ENCODE measurements around the gene EPHB1. TPM values are rescaled to one million over a fixed set of nuclear protein-coding genes. Genes with fewer than 3 reads are reported as not detected.

EPHB1 gene
- total RNA-seq, 1 experiment from 2014 or later: 2.8 TPM

GRCh38 chr3:134807189-134807588 lies 12.1 kb downstream of the EPHB1 start:
- no peak overlapping the region for H4K5ac ChIP-seq (ENCODE audit: insufficient read length, low read depth, low read length)
- DNase-seq: no peak
- no peak overlapping the region for H3K4me2 ChIP-seq (ENCODE audit: insufficient read depth, insufficient read length, low read length)
- H3K9me3 Mint-ChIP-seq: no peaks in the 10 kb centered on the region
- no peak overlapping the region for H3T11ph ChIP-seq (ENCODE audit: low read length)
- H3K27me3 Mint-ChIP-seq (ENCODE audit: low read depth): peaks cover 5% of the 10 kb centered on the region
- H4K8ac ChIP-seq (replicated peaks; ENCODE audit: insufficient read length, low read depth, low read length): no peak overlapping the region
- H3K4me3 Mint-ChIP-seq: no peak overlapping the region
- peaks cover 15% of the 10 kb centered on the region for H3K4me1 ChIP-seq (ENCODE audit: insufficient read depth, low read length)
- no peak overlapping the region for H4K91ac ChIP-seq (ENCODE audit: insufficient read length, low read depth, low read length)
- H3K27me3 ChIP-seq (ENCODE audit: insufficient read depth, low read length): no peaks in the 10 kb centered on the region; the same call in 1 of the 2 replicates
- no peak overlapping the region for H2BK120ac ChIP-seq (ENCODE audit: low read depth, low read length, poor library complexity, severe bottlenecking)
- no peak overlapping the region for H2BK5ac ChIP-seq (ENCODE audit: insufficient read length, low read length)
- H3K56ac ChIP-seq (ENCODE audit: insufficient read length, low read depth, low read length): no peak overlapping the region
- H2AFZ ChIP-seq (ENCODE audit: low read length): no peak overlapping the region
- no peak overlapping the region; a peak in 1 of 7 replicates for H3K27ac Mint-ChIP-seq
- TF ChIP-seq, protein P1, sequence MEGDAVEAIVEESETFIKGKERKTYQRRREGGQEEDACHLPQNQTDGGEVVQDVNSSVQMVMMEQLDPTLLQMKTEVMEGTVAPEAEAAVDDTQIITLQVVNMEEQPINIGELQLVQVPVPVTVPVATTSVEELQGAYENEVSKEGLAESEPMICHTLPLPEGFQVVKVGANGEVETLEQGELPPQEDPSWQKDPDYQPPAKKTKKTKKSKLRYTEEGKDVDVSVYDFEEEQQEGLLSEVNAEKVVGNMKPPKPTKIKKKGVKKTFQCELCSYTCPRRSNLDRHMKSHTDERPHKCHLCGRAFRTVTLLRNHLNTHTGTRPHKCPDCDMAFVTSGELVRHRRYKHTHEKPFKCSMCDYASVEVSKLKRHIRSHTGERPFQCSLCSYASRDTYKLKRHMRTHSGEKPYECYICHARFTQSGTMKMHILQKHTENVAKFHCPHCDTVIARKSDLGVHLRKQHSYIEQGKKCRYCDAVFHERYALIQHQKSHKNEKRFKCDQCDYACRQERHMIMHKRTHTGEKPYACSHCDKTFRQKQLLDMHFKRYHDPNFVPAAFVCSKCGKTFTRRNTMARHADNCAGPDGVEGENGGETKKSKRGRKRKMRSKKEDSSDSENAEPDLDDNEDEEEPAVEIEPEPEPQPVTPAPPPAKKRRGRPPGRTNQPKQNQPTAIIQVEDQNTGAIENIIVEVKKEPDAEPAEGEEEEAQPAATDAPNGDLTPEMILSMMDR (conservative IDR thresholded peaks at IDR 0.05): no peak
- no CpG with 5 or more reads among the region's 6 CpGs for WGBS (ENCODE audit: extremely low coverage, insufficient read length, low lambda C conversion rate)
- no peak overlapping the region for H3K18ac ChIP-seq (ENCODE audit: insufficient read length, low read depth, low read length)
- no peaks in the 10 kb centered on the region for H4K20me1 ChIP-seq (ENCODE audit: control insufficient read depth, insufficient read depth, insufficient read length)
- H3K27ac ChIP-seq (ENCODE audit: insufficient read length, low read depth, low read length): no peak overlapping the region
- no peak overlapping the region for H3K14ac ChIP-seq (ENCODE audit: insufficient read depth, low read length)
- no peak overlapping the region for H2BK15ac ChIP-seq (ENCODE audit: low read depth, low read length)
- H2AK5ac ChIP-seq (ENCODE audit: insufficient read length, low read length): no peak overlapping the region
- H3K9ac ChIP-seq (ENCODE audit: extremely low read depth, insufficient read length, low read length): no peak overlapping the region
- no peaks in the 10 kb centered on the region for H3K36me3 Mint-ChIP-seq (ENCODE audit: insufficient read depth in 1 of 3, low read depth in 3 of 3)
- H3K79me1 ChIP-seq (ENCODE audit: insufficient read depth, low read depth, low read length, poor library complexity, severe bottlenecking): no peaks in the 10 kb centered on the region
- no peaks in the 10 kb centered on the region for H3K79me2 ChIP-seq (ENCODE audit: insufficient read depth, low read length)
- H3K4ac ChIP-seq (ENCODE audit: low read depth, low read length): no peak overlapping the region
- no peak overlapping the region for H2BK12ac ChIP-seq (ENCODE audit: insufficient read length, low read depth, low read length)
- no peak overlapping the region for H3K23ac ChIP-seq (ENCODE audit: insufficient read length, low read depth, low read length)
- no peaks in the 10 kb centered on the region for H3K23me2 ChIP-seq (ENCODE audit: insufficient read length, low read depth, low read length, poor library complexity, severe bottlenecking)
- H2BK20ac ChIP-seq (ENCODE audit: low read depth, low read length, poor library complexity, severe bottlenecking): no peak overlapping the region
- no peaks in the 10 kb centered on the region for H3K9me3 ChIP-seq (ENCODE audit: control insufficient read depth, low read depth, low read length)
- peaks cover 33 to 36% of the 10 kb centered on the region in 2 experiments for H3K4me1 Mint-ChIP-seq

Data from H9 (cell line).